ENCODE measurements around the gene NPAS2. TPM values are rescaled to one million over a fixed set of nuclear protein-coding genes. Genes with fewer than 3 reads are reported as not detected.
A peak's percentile ranks its signal among the peaks of the same experiment; 100 is the strongest.

NPAS2 gene
- total RNA-seq, 1 experiment from 2014 or later: 142 TPM

GRCh38 chr2:100814453-100814852, 5.5 kb upstream of the NPAS2 start:
- intact Hi-C loops (cut with micrococcal nuclease; ENCODE audit: unreplicated experiment): no loop called here
- H3K27me3 Mint-ChIP-seq (ENCODE audit: unreplicated experiment): no peaks in the 10 kb centered on the region

GRCh38 chr2:100817388-100817985, 2.5 kb upstream of the NPAS2 start:
- H3K4me1 Mint-ChIP-seq (ENCODE audit: low read depth, unreplicated experiment): peaks cover 41% of the 10 kb centered on the region
- peak overlapping the region; percentile 77 for H3K27ac Mint-ChIP-seq (ENCODE audit: unreplicated experiment)
- H3K9me3 Mint-ChIP-seq (ENCODE audit: low read depth, unreplicated experiment): no peaks in the 10 kb centered on the region
- no peak for DNase-seq
- TSS peak; percentile 19 for BruUV-seq (replicated peaks)
- no peak for TF ChIP-seq CTCF (IDR thresholded peaks at IDR 0.05; ENCODE audit: unreplicated experiment)
- CTCF ChIA-PET: interaction anchor here (0.7 to 1.6 kb wide), 2 partner anchors 37 to 86 kb away, joined by 3 to 7 read pairs; no protein-coding TSS in a partner anchor
- no peaks in the 10 kb centered on the region for H3K27me3 Mint-ChIP-seq (ENCODE audit: unreplicated experiment)
- peaks cover 47% of the 10 kb centered on the region for H3K36me3 Mint-ChIP-seq (ENCODE audit: insufficient read depth, unreplicated experiment)
- H3K4me3 Mint-ChIP-seq (ENCODE audit: low read depth, unreplicated experiment): peak overlapping the region; percentile 73
- intact Hi-C loops (cut with micrococcal nuclease; ENCODE audit: unreplicated experiment): no loop called here

More at GRCh38 chr2:100814453-100814852, 5.5 kb upstream of the NPAS2 start:
- peak; percentile 13 for DNase-seq
- H3K4me1 Mint-ChIP-seq (ENCODE audit: low read depth, unreplicated experiment): peaks cover 43% of the 10 kb centered on the region
- no peak overlapping the region for H3K4me3 Mint-ChIP-seq (ENCODE audit: low read depth, unreplicated experiment)
- H3K27ac Mint-ChIP-seq (ENCODE audit: unreplicated experiment): no peak overlapping the region
- BruUV-seq (replicated peaks): no TSS peak
- H3K9me3 Mint-ChIP-seq (ENCODE audit: low read depth, unreplicated experiment): peaks cover 4% of the 10 kb centered on the region
- CTCF ChIA-PET: no interaction called here
- no peak for TF ChIP-seq CTCF (IDR thresholded peaks at IDR 0.05; ENCODE audit: unreplicated experiment)
- H3K36me3 Mint-ChIP-seq (ENCODE audit: insufficient read depth, unreplicated experiment): peaks cover 26% of the 10 kb centered on the region

GRCh38 chr2:100818003-100818605, 1.8 kb upstream of the NPAS2 start:
- Mint-ChIP-seq H3K27ac (ENCODE audit: unreplicated experiment) (peak overlapping the region; percentile 77), H3K27me3 (ENCODE audit: unreplicated experiment) (no peaks in the 10 kb centered on the region), H3K4me3 (ENCODE audit: low read depth, unreplicated experiment) (peak overlapping the region; percentile 73), H3K4me1 (ENCODE audit: low read depth, unreplicated experiment) (peaks cover 44% of the 10 kb centered on the region), H3K36me3 (ENCODE audit: insufficient read depth, unreplicated experiment) (peaks cover 50% of the 10 kb centered on the region), H3K9me3 (ENCODE audit: low read depth, unreplicated experiment) (no peaks in the 10 kb centered on the region)
- intact Hi-C loops (cut with micrococcal nuclease; ENCODE audit: unreplicated experiment): loop anchor here (2.0 kb wide), 1 partner anchor 147 kb away; no protein-coding TSS in a partner anchor
- no TSS peak for BruUV-seq (replicated peaks)
- CTCF ChIA-PET: interaction anchor here (1.5 to 1.6 kb wide), 2 partner anchors 34 to 37 kb away, joined by 4 to 7 read pairs; no protein-coding TSS in a partner anchor
- no peak for TF ChIP-seq CTCF (IDR thresholded peaks at IDR 0.05; ENCODE audit: unreplicated experiment)
- DNase-seq: no peak

- peaks cover 47% of the 10 kb centered on the region for H3K4me1 Mint-ChIP-seq (ENCODE audit: low read depth, unreplicated experiment)
- H3K27me3 Mint-ChIP-seq (ENCODE audit: unreplicated experiment): no peaks in the 10 kb centered on the region
- peak; percentile 68 for DNase-seq
- TF ChIP-seq CTCF (IDR thresholded peaks at IDR 0.05; ENCODE audit: unreplicated experiment): peak; percentile 23
- H3K36me3 Mint-ChIP-seq (ENCODE audit: insufficient read depth, unreplicated experiment): peaks cover 55% of the 10 kb centered on the region
- no peaks in the 10 kb centered on the region for H3K9me3 Mint-ChIP-seq (ENCODE audit: low read depth, unreplicated experiment)
- H3K27ac Mint-ChIP-seq (ENCODE audit: unreplicated experiment): peak overlapping the region; percentile 77
- H3K4me3 Mint-ChIP-seq (ENCODE audit: low read depth, unreplicated experiment): peak overlapping the region; percentile 73
- intact Hi-C loops (cut with micrococcal nuclease; ENCODE audit: unreplicated experiment): loop anchor here (2.0 kb wide), 1 partner anchor 148 kb away; no protein-coding TSS in a partner anchor
- no TSS peak for BruUV-seq (replicated peaks)
- CTCF ChIA-PET: interaction anchor here (0.5 to 1.6 kb wide), 6 partner anchors 35 to 361 kb away, joined by 3 to 7 read pairs (median 4); no protein-coding TSS in a partner anchor
These were observed 1.2 kb upstream of the NPAS2 start for GRCh38 chr2:100818606-100819369.
